ENCODE results near the gene COL28A1.

The COL28A1 gene

DNA sequence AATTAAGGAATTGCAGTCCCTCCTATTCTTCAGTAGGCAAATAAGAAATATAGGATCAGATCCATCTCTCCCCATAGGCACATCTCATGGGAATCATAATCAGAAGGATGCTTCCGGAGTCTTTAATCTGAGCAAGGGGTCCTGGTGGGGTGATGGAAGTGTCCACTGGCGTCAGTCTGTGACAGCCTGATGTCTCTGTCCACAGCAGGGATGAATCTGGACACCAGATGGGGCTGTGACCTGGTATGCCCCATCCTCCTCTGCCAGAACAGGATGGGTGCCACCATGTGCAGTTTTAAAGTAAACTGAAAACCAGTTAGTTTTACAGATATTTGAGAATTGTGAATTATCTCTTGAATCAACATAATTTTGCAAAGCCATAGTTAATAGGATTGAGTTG lies 204.7 kb downstream of the COL28A1 start:
- DNase-seq (ENCODE audit: low spot score): no peak

DNA sequence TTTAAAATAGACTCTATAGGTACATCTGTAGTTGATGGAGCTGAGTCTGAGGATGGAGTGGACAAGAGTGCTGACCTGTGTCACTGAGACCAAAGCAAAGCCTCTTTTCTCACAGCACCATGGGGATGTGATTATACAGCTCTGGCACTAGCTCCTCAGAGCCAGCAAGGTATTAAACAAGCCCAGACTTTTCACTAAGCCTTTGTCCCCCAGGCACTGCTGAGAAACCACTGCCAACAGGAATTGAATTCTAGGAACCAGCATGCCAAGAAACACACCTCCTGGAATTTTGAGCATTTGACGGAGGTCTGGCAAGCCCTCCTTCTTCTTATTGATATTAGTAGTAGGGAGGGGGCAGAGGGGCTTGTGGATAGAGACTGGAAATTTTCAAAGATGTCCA lies 206.3 kb downstream of the COL28A1 start:
- no peak for DNase-seq (ENCODE audit: low spot score)

DNA sequence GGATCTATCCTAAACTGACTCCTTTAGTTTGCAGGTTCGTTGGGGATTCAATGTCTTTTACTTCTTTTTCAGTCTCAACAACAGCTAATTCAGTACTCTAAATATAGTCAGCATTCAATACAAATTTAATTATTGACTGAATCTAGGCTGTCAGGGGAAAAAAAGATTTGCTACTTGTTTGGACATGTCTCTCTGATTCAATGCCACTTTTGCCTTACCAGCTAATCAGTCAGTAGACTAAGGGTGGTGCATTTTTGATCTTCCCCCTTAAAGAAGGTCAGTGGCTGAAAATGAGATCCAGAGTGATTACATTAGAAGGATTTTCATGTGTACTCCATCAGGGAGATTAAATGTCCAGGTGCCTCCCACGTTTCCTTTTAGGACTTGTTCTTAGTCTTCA lies 208.2 kb downstream of the COL28A1 start:
- DNase-seq (ENCODE audit: low spot score): no peak

DNA sequence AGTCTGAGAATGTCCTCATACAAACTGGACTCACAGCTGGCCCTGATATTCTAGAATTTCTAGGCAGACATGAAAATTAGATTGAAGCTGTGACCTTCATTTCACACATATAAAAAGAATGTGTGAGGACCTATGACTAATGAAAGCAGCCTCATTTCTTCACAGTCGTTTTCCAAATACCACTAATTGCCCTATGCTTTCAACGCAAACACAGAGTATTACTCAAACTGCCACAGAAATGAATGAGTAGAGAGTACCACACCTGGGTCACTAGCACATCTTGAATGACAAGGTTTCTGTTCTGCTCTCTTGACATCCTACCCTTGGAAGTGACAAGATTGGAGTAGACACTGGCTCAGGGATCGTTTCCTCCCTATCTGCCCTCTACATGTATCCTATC lies 211.0 kb downstream of the COL28A1 start:
- no peak for DNase-seq (ENCODE audit: low spot score)

DNA sequence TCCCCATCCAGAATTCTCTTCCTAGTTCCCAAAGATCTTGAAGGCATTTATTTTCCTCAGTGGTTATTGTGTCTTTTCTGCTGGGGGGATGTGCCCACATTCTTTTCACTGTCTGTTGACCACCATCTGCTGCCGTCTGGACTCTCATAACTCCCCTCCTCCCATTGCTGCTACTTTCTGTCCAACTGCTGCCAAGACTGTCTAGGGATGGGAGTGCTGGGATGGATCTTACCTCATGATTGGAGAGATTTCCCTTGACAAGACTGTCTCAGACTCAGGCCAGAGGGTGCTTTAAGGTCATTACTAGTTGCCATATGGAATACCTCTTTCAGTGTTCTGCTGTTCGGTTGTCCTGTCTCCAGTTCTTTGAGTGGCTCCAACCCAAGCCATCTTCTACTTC lies 211.8 kb downstream of the COL28A1 start:
- DNase-seq (ENCODE audit: low spot score): no peak

DNA sequence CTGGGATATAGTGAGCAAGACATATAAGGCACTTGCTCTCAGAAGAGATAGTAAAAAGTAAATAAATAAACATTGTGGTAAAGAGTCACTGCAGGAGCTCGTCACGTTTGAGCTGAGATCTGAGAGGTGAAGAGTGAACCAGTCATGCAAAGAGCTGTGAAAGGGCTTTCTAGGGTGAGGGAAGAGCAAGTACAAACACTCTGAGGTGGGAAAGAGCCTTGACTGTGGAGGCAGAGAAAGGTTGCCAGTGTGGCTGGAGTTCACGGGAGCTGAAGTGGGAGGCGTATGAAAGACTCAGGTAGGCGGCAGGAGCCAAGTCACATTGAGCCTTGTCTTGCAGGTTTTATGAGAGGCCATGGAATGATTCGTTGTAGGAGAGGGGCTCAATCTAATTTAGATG lies 212.3 kb downstream of the COL28A1 start:
- DNase-seq (ENCODE audit: low spot score): no peak

DNA sequence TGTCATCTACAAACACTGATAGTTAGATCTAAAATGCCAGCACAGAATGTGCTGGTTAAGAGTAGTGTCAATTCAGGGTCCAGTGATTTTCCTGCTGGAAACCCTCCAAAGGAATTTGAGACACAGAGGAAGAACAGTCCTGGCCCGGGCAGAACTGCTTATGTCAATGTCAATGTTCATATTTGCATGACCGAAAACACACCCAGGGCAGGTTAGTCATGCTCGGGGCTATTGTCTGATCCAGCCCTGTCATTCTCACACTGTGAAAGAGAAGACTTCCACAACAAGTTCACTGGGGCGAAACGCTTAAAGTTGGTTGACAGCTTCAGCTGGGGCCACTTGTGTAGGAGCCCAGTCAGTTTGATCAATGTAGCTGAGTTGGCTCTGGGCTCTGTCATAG lies 214.0 kb downstream of the COL28A1 start:
- DNase-seq (ENCODE audit: low spot score): no peak

DNA sequence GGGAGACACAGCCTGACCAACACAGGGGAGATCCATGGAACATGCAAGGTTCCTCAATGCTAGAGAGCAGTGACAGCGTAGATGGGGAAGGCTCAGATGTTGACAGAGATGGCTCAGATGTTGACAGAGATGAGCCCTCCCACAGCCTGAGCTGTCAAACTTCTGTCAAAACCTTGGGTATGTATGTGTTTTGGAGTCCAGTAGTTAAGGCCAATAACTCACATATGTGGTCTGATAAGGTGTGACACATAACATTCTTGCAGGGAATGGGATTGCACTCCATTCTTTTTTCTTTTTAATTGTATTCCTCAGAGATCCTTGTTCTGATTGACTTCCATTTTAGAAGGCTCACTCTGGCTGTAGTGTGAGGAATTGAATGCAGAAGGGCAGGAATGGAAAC lies 217.1 kb downstream of the COL28A1 start:
- DNase-seq (ENCODE audit: low spot score): no peak

DNA sequence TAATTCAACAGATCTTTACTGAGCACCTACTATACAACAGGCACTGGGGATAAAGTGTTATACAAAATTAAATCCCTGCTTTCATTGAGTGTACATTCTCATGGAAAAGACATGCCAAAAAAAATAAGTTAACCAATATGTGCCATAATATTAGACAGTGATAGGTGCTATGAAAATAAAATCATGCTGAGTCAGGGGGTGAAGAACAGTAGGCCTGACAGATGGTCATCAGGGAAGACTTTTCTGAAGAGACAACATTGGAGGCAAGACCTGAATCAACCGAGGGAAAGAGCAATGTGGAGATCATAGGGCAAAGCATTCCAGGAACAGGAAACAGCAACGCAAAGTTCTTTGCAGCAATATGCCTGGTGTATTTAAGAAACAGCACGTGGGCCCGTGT lies 217.8 kb downstream of the COL28A1 start:
- no peak for DNase-seq (ENCODE audit: low spot score)

DNA sequence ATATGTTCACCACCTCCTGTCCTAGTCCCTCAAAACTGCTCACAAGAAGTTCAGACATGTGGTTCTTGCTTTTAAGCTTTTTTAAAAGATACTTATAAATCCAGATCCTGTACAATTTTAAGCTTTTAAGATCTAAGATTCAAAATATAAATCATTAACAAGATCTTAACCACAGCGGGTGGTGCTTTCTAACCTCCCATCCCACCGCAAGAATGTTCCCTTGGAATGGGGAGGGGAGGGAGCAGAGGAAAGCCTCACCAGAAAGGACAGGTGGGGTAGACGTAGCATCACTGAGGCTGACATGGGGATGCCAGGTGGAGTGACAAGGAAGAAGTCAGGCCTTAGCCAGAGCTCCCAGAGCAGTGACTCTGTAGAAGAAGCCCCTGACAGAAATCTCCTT lies 219.8 kb downstream of the COL28A1 start:
- DNase-seq (ENCODE audit: low spot score): no peak

DNA sequence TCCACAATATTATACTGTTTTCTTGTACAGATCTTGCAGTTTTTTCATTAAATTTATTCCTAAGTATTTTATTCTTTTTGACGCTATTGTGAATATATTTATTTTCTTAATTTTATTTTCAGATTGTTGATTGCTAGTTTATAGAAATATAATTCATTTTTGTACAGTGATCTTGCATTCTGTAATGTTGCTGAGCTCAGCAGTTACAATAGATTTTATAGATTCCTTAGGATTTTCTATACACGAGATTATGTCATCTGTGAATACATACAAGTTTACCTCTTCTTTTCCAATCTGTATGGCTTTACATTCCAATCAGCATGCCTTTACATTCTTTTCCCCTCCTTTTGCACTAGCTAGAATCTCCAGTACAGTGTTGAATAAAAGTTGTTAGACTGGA lies 223.3 kb downstream of the COL28A1 start:
- no peak for DNase-seq (ENCODE audit: low spot score)

DNA sequence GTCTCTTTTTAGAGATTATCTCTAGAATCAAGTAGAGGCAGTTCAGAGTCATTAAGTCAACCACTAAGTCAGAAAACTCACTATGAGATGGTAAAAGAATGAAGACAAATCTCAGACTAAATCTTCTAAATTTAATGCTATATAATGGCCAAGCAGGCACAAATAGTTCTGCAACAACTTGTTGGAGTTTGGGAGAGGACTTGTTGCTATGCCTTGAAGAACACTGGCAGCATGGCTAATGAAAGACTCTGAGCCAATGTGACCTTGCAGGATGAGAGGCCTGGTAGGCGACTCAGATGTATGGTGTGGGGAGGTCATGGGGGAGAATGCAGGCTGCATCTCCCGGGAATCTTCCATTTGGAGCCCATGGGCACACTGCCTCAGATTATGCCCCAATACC lies 224.7 kb downstream of the COL28A1 start:
- no peak for DNase-seq (ENCODE audit: low spot score)

DNA sequence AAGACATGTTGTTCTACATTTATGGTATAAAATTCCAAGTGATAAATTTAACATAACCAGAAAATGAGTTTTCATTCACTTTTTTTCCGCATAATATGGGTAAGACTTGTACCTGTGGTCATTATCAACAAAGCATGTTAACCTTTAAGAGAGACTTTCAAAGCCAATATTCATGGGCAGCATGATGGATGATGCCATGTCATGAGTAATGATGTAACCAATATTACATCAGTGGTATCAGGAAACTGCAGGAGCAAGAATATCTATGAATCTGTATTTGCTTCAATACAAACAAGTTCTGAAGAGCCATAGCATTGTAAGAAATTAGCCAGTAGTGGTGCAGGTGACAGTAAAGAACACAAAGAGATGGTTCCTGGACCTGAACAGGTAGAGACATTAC lies 226.5 kb downstream of the COL28A1 start:
- DNase-seq (ENCODE audit: low spot score): no peak
